22Rv1 (cell line): ENCODE results near the gene UQCRC1.
A peak's percentile ranks its signal among the peaks of the same experiment; 100 is the strongest.

Source experiments
- H3K27ac ChIP-seq: fragments of 450-650 bp; 2 replicates; pipeline ENCODE4 v1.5.1; 2017
- ZFX ChIP-seq: fragments of 450-650 bp; IDR thresholded peaks from 2 replicates; pipeline ENCODE4 v1.6.1; 2017; ENCODE audit warnings: antibody characterized with exemption, borderline replicate concordance
- TF ChIP-seq, protein P1 (sequence below): fragments of 450-650 bp; IDR thresholded peaks from 2 replicates; pipeline ENCODE4 v1.5.1; 2017; ENCODE audit warnings: mild to moderate bottlenecking

Gene UQCRC1

GRCh38 chr3:48556796-48557626 lies 52.4 kb downstream of the UQCRC1 start, which contains the start of gene PFKFB4:
Gene PFKFB4, minus strand, starts transcription at chr3:48556803. Its CDS starts 26 bp downstream, at chr3:48556777.
- H3K27ac ChIP-seq: peak within 1 kb of the TSS; percentile 90

GRCh38 chr3:48555949-48556795 lies 53.3 kb downstream of the UQCRC1 start:
- TF ChIP-seq, protein P1, sequence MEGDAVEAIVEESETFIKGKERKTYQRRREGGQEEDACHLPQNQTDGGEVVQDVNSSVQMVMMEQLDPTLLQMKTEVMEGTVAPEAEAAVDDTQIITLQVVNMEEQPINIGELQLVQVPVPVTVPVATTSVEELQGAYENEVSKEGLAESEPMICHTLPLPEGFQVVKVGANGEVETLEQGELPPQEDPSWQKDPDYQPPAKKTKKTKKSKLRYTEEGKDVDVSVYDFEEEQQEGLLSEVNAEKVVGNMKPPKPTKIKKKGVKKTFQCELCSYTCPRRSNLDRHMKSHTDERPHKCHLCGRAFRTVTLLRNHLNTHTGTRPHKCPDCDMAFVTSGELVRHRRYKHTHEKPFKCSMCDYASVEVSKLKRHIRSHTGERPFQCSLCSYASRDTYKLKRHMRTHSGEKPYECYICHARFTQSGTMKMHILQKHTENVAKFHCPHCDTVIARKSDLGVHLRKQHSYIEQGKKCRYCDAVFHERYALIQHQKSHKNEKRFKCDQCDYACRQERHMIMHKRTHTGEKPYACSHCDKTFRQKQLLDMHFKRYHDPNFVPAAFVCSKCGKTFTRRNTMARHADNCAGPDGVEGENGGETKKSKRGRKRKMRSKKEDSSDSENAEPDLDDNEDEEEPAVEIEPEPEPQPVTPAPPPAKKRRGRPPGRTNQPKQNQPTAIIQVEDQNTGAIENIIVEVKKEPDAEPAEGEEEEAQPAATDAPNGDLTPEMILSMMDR: no peak
- no peak for TF ChIP-seq ZFX
- H3K27ac ChIP-seq: peak overlapping the region; percentile 90

More at GRCh38 chr3:48556796-48557626, 52.4 kb downstream of the UQCRC1 start, which contains the start of gene PFKFB4:
- no peak for TF ChIP-seq ZFX
- TF ChIP-seq, protein P1: no peak

DNA sequence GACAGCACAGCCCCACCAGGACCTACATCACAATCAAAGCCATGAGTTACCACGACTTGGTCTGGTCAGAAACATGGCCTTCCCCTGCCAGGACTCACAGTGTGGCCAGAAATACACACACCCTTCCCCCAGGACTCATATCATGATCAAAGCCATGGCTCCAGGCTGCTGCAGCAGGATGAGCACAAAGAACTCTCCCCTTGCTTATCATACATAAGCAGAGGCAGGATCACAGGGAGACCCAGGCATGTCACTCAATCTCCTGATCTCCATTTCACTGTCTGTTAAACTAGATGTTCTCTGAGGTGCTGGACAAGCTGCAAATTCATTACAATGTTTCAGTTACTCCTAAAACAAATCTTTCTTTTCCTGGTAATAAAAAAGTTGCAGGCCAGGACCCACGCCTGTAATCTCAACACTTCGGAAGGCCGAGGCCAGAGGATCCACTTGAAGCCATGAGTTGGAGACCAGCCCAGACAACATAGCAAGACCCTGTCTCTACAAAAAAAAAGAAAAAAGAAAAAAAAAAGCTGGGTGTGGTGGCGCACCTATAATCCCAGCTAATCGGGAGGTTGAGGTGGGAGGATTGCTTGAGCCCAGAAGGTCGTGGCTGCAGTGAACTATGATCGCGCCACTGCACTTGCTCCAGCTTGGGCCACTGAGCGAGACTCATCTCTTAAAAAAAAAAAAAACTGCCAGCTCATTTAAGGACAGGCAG lies 54.1 kb downstream of the UQCRC1 start:
- H3K27ac ChIP-seq: no peak overlapping the region
- TF ChIP-seq, protein P1: no peak
- TF ChIP-seq ZFX: no peak

GRCh38 chr3:48553886-48554845 lies 55.3 kb downstream of the UQCRC1 start:
- no peak for TF ChIP-seq ZFX
- TF ChIP-seq, protein P1: no peak
- no peak overlapping the region for H3K27ac ChIP-seq

GRCh38 chr3:48553361-48553760 lies 56.1 kb downstream of the UQCRC1 start:
- H3K27ac ChIP-seq: no peak overlapping the region
- TF ChIP-seq, protein P1: no peak
- TF ChIP-seq ZFX: no peak
